A549 (cell line): ENCODE data around the gene KIF26A. TPM values are rescaled to one million over a fixed set of nuclear protein-coding genes. Genes with fewer than 3 reads are reported as not detected.
A peak's percentile ranks its signal among the peaks of the same experiment; 100 is the strongest.

Experiments
- ATAC-seq, 2 experiments: fragments of 200-7000 bp in 1 of 2; fragments of >200 bp in 1 of 2; cut with Nextera tagmentation in 1 of 2; cut with Tn5 transposase in 1 of 2; 3 replicates each; pipeline versions ENCODE4 v1.8.0 to v1.9.1; 2018 to 2020; ENCODE audit warnings: mild to moderate bottlenecking in 1 of 2, moderate library complexity in 1 of 2
- CTCF ChIA-PET: fragments of 300-600 bp; sonication (Branson Sonifier 250); formaldehyde crosslinking; extraction: SDS; loops from one replicate; lab custom pipeline; 2021; ENCODE audit warnings: antibody characterized with exemption, inconsistent platforms; lab: Yijun Ruan, JAX
- POLR2A ChIA-PET: fragments of 350-600 bp; formaldehyde crosslinking; extraction: SDS; loops from one replicate; lab custom pipeline; 2021; ENCODE audit warnings: antibody characterized with exemption, inconsistent platforms; lab: Yijun Ruan, JAX
- DNase-seq, 2 experiments: peaks; one replicate each; pipeline versions ENCODE4 v3.0.0 to v3.0.0-alpha.2; 2011 to 2016; ENCODE audit warnings: low read depth in 1 of 2, low spot score in 1 of 2
- FAIRE-seq: peaks from 2 replicates; lab custom pipeline; 2011; peaks lifted over from hg19 to GRCh38; lab: Jason Lieb, UNC
- H3K27ac ChIP-seq, 2 experiments: fragments of >200 bp; sonication (Bioruptor Twin); formaldehyde crosslinking; 3 replicates each; pipeline ENCODE4 v1.5.1; 2016 to 2017
- H3K4me1 ChIP-seq: fragments of >200 bp; sonication (Bioruptor Twin); formaldehyde crosslinking; 3 replicates; pipeline ENCODE4 v1.6.1; 2016
- H3K4me2 ChIP-seq: fragments of >200 bp; sonication (Bioruptor Twin); formaldehyde crosslinking; 3 replicates; pipeline ENCODE4 v1.6.1; 2016
- H3K4me3 ChIP-seq: fragments of >200 bp; sonication (Bioruptor Twin); formaldehyde crosslinking; 3 replicates; pipeline ENCODE4 v1.5.1; 2016
- H3K9me3 ChIP-seq: fragments of >200 bp; sonication (Bioruptor Twin); formaldehyde crosslinking; 3 replicates; pipeline ENCODE4 v1.6.1; 2016
- ATOH8 ChIP-seq: fragments of 250-450 bp; sonication (Bioruptor Pico); IDR thresholded peaks from 2 replicates; pipeline ENCODE4 v1.5.0; 2020; ENCODE audit warnings: low read depth, mild to moderate bottlenecking, moderate library complexity
- CBX8 ChIP-seq: fragments of 200-600 bp; sonication (generic); IDR thresholded peaks from 2 replicates; pipeline ENCODE4 v1.6.1; 2016
- CHD2 ChIP-seq: fragments of 150-350 bp; IDR thresholded peaks from 2 replicates; pipeline ENCODE4 v1.6.1; 2014; ENCODE audit warnings: low read length; ENCODE audit not compliant: partially characterized antibody
- GATA3 ChIP-seq: IDR thresholded peaks from 2 replicates; pipeline ENCODE4 v1.6.1; 2012; ENCODE audit warnings: borderline replicate concordance
- HDAC2 ChIP-seq: fragments of 200-600 bp; sonication (generic); IDR thresholded peaks from 2 replicates; pipeline ENCODE4 v1.6.1; 2016
- HES2 ChIP-seq: fragments of >200 bp; sonication (Bioruptor Twin); formaldehyde crosslinking; IDR thresholded peaks from 2 replicates; pipeline ENCODE4 v1.6.1; 2016
- JUN ChIP-seq, 2 experiments: fragments of >200 bp; sonication (Bioruptor Twin); formaldehyde crosslinking; IDR thresholded peaks; 2 replicates in 1 of 2; 3 replicates in 1 of 2; pipeline ENCODE4 v1.6.1; 2016 to 2017
- KDM1A ChIP-seq: fragments of 200-600 bp; sonication (generic); IDR thresholded peaks from 2 replicates; pipeline ENCODE4 v1.6.1; 2016; ENCODE audit warnings: low read depth, mild to moderate bottlenecking
- KDM5A ChIP-seq: fragments of 200-600 bp; sonication (generic); IDR thresholded peaks from 2 replicates; pipeline ENCODE4 v1.6.1; 2016; ENCODE audit warnings: antibody characterized with exemption, mild to moderate bottlenecking
- MAZ ChIP-seq: fragments of 150-350 bp; IDR thresholded peaks from 2 replicates; pipeline ENCODE4 v1.6.1; 2014; ENCODE audit warnings: antibody characterized with exemption, low read depth, low read length, borderline replicate concordance
- MYC ChIP-seq: IDR thresholded peaks from 2 replicates; pipeline ENCODE4 v1.6.1; 2012; ENCODE audit warnings: mild to moderate bottlenecking, inconsistent platforms, low read length, improper control_type of control experiment, borderline replicate concordance
- NPAS2 ChIP-seq: fragments of 250-450 bp; sonication (Bioruptor Pico); IDR thresholded peaks from 2 replicates; pipeline ENCODE4 v1.8.0; 2022; ENCODE audit warnings: mild to moderate bottlenecking, moderate library complexity, borderline replicate concordance
- POLR2AphosphoS2 ChIP-seq: conservative IDR thresholded peaks from 2 replicates; pipeline ENCODE4 v1.6.1; 2012; ENCODE audit warnings: low read length, improper control_type of control experiment, inconsistent platforms
- RAD21 ChIP-seq, 2 experiments: fragments of >200 bp in 1 of 2; sonication (Bioruptor Twin) in 1 of 2; formaldehyde crosslinking in 1 of 2; IDR thresholded peaks in 1 of 2; conservative IDR thresholded peaks in 1 of 2; 2 replicates in 1 of 2; 3 replicates in 1 of 2; pipeline ENCODE4 v1.6.1; 2012 to 2018; ENCODE audit warnings: inconsistent platforms in 1 of 2
- RCOR1 ChIP-seq: fragments of 150-350 bp; IDR thresholded peaks from 2 replicates; pipeline ENCODE4 v1.6.1; 2014; ENCODE audit warnings: antibody characterized with exemption, low read length, low read depth
- REST ChIP-seq: fragments of 200-600 bp; sonication (generic); IDR thresholded peaks from 2 replicates; pipeline ENCODE4 v1.6.1; 2016; ENCODE audit warnings: antibody characterized with exemption, mild to moderate bottlenecking, moderate library complexity
- RNF2 ChIP-seq: fragments of 200-600 bp; sonication (generic); IDR thresholded peaks from 2 replicates; pipeline ENCODE4 v1.6.1; 2016; ENCODE audit warnings: low read depth, mild to moderate bottlenecking, antibody characterized with exemption, moderate library complexity, borderline replicate concordance
- ZFP36 ChIP-seq: fragments of 450-650 bp; IDR thresholded peaks from 2 replicates; pipeline ENCODE4 v1.6.1; 2014; ENCODE audit warnings: borderline replicate concordance; ENCODE audit not compliant: partially characterized antibody
- WGBS: methylation state at CpG from one replicate; pipeline ENCODE4 v1.1.6; 2017; ENCODE audit errors: missing lambda C conversion rate; 5-methylcytosine and 5-hydroxymethylcytosine counted together
- polyA plus RNA-seq, 4 experiments: library from polyadenylated mRNA; depleted of rRNA in 3 of 4; stranded (reverse); fragments of >200 nt; fragmentation: RNase III in 1 of 4; extraction: RNeasy Plus Mini Kit Qiagen cat#74134 plus additional on column Dnase treatment in 1 of 4; gene quantifications; 2 replicates in 3 of 4; 3 replicates in 1 of 4; pipeline ENCODE4 v1.2.3, GENCODE V29; 2011 to 2017

Gene KIF26A
- polyA plus RNA-seq, 2 of the 4 experiments (the other 2 are of a cell fraction) = 0.28 to 2.3 TPM

- FAIRE-seq (no peak), ATAC-seq (no peak), DNase-seq (no peak)
- CTCF ChIA-PET = interaction anchor here (1.0 kb wide), 1 partner anchor 12 kb away, joined by 5 read pairs; no protein-coding TSS in a partner anchor
- POLR2A ChIA-PET = no interaction called here
- 53% methylated on average over 9 of the region's 9 CpGs for WGBS
- no peak overlapping the region for H3K4me2 ChIP-seq
- no peak overlapping the region for H3K27ac ChIP-seq
- H3K4me1 ChIP-seq = no peaks in the 10 kb centered on the region
- no peak for TF ChIP-seq NPAS2 (CRISPR knock-in tag)
- TF ChIP-seq HDAC2 = no peak
- TF ChIP-seq MYC = no peak
- TF ChIP-seq RAD21 (conservative IDR thresholded peaks at IDR 0.05 in 1 of 2, IDR thresholded peaks at IDR 0.05 in 1 of 2) = no peak
- no peak for TF ChIP-seq ATOH8 (CRISPR knock-in tag)
- no peak overlapping the region for H3K4me3 ChIP-seq
- H3K9me3 ChIP-seq = no peaks in the 10 kb centered on the region
Measured at GRCh38 chr14:104211741-104212140, 73.4 kb downstream of the KIF26A start.

- 49% methylated on average over 16 of the region's 27 CpGs for WGBS
- TF ChIP-seq MAZ = no peak
- TF ChIP-seq HES2 = no peak
- no peak for TF ChIP-seq CBX8
- TF ChIP-seq KDM5A = no peak
- no peak for TF ChIP-seq JUN (IDR thresholded peaks at IDR 0.05)
- TF ChIP-seq CHD2 = no peak
- no peak for TF ChIP-seq REST
- no peak for TF ChIP-seq POLR2AphosphoS2
- TF ChIP-seq GATA3 = no peak
- ChIA-PET POLR2A (no interaction called here), CTCF (no interaction called here)
- DNase-seq (no peak), FAIRE-seq (no peak), ATAC-seq (peak in 1 of 2 experiments; percentile 18; a peak in 3 of 6 replicates)
- H3K4me2 ChIP-seq = no peak overlapping the region
- H3K9me3 ChIP-seq = no peaks in the 10 kb centered on the region
- H3K4me3 ChIP-seq = no peak overlapping the region
- H3K27ac ChIP-seq = no peak overlapping the region
- H3K4me1 ChIP-seq = no peaks in the 10 kb centered on the region
Measured at GRCh38 chr14:104212206-104213095, 74.1 kb downstream of the KIF26A start.

- Histone ChIP-seq H3K4me2 (no peak overlapping the region), H3K4me3 (no peak overlapping the region), H3K9me3 (no peaks in the 10 kb centered on the region), H3K4me1 (no peaks in the 10 kb centered on the region), H3K27ac (no peak overlapping the region)
- ChIA-PET POLR2A (no interaction called here), CTCF (interaction anchor here (1.2 kb wide), 1 partner anchor 63 kb away, joined by 3 read pairs; no protein-coding TSS in a partner anchor)
- WGBS = 50% methylated on average over 29 of the region's 30 CpGs
- FAIRE-seq (no peak), DNase-seq (no peak), ATAC-seq (no peak)
- TF ChIP-seq KDM1A = no peak
- no peak for TF ChIP-seq RCOR1
- no peak for TF ChIP-seq ZFP36
- TF ChIP-seq RNF2 = no peak
Measured at GRCh38 chr14:104213301-104214034, 75.1 kb downstream of the KIF26A start.
